ENCODE results near the gene MAP4. TPM values are rescaled to one million over a fixed set of nuclear protein-coding genes. Genes with fewer than 3 reads are reported as not detected.

The MAP4 gene
- total RNA-seq, 1 donor = 158 TPM

- Histone ChIP-seq H3K4me3 (ENCODE audit: insufficient read depth, low read length) (no peak overlapping the region), H3K27me3 (ENCODE audit: insufficient read depth, low read length) (no peaks in the 10 kb centered on the region), H3K79me2 (ENCODE audit: insufficient read depth, low read length) (peaks cover 24% of the 10 kb centered on the region), H4K20me1 (ENCODE audit: insufficient read depth, low read length) (peaks cover 21% of the 10 kb centered on the region), H3K27ac (ENCODE audit: low read depth, low read length) (peak overlapping the region; percentile 35), H2AFZ (ENCODE audit: low read length) (no peak overlapping the region), H3K4me1 (ENCODE audit: insufficient read depth, low read length) (peaks cover 21% of the 10 kb centered on the region), H3K4me2 (ENCODE audit: insufficient read depth, low read length) (no peak overlapping the region), H3K9me3 (ENCODE audit: low read depth, low read length) (no peaks in the 10 kb centered on the region), H3K36me3 (ENCODE audit: insufficient read depth, low read length) (peaks cover 46% of the 10 kb centered on the region)
- no peak for DNase-seq (ENCODE audit: insufficient read length, low spot score, missing footprints)
- no peak for TF ChIP-seq CTCF (IDR thresholded peaks at IDR 0.05; ENCODE audit: extremely low read depth, low read depth, low read length)
Observed at GRCh38 chr3:47912006-47912504, 104.2 kb downstream of the MAP4 start.

- peaks cover 35% of the 10 kb centered on the region for H3K36me3 ChIP-seq (ENCODE audit: insufficient read depth, low read length)
- no peak overlapping the region for H3K4me3 ChIP-seq (ENCODE audit: insufficient read depth, low read length)
- H4K20me1 ChIP-seq (ENCODE audit: insufficient read depth, low read length) = peaks cover 21% of the 10 kb centered on the region
- peaks cover 26% of the 10 kb centered on the region for H3K79me2 ChIP-seq (ENCODE audit: insufficient read depth, low read length)
- H3K4me1 ChIP-seq (ENCODE audit: insufficient read depth, low read length) = peaks cover 21% of the 10 kb centered on the region
- H3K27me3 ChIP-seq (ENCODE audit: insufficient read depth, low read length) = no peaks in the 10 kb centered on the region
- no peaks in the 10 kb centered on the region for H3K9me3 ChIP-seq (ENCODE audit: low read depth, low read length)
- no peak for TF ChIP-seq CTCF (IDR thresholded peaks at IDR 0.05; ENCODE audit: extremely low read depth, low read depth, low read length)
- no peak overlapping the region for H2AFZ ChIP-seq (ENCODE audit: low read length)
- no peak for DNase-seq (ENCODE audit: insufficient read length, low spot score, missing footprints)
- peak overlapping the region; percentile 40 for H3K27ac ChIP-seq (ENCODE audit: low read depth, low read length)
- H3K4me2 ChIP-seq (ENCODE audit: insufficient read depth, low read length) = peak overlapping the region; percentile 42
Observed at GRCh38 chr3:47910777-47911440, 105.3 kb downstream of the MAP4 start.

- DNase-seq (ENCODE audit: insufficient read length, low spot score, missing footprints) = no peak
- Histone ChIP-seq H3K36me3 (ENCODE audit: insufficient read depth, low read length) (peaks cover 28% of the 10 kb centered on the region), H3K4me2 (ENCODE audit: insufficient read depth, low read length) (peak overlapping the region; percentile 42), H3K9me3 (ENCODE audit: low read depth, low read length) (no peaks in the 10 kb centered on the region), H3K4me1 (ENCODE audit: insufficient read depth, low read length) (peaks cover 21% of the 10 kb centered on the region), H4K20me1 (ENCODE audit: insufficient read depth, low read length) (peaks cover 21% of the 10 kb centered on the region), H3K27ac (ENCODE audit: low read depth, low read length) (peak overlapping the region; percentile 14), H2AFZ (ENCODE audit: low read length) (no peak overlapping the region), H3K4me3 (ENCODE audit: insufficient read depth, low read length) (no peak overlapping the region), H3K27me3 (ENCODE audit: insufficient read depth, low read length) (no peaks in the 10 kb centered on the region), H3K79me2 (ENCODE audit: insufficient read depth, low read length) (peaks cover 26% of the 10 kb centered on the region)
- no peak for TF ChIP-seq CTCF (IDR thresholded peaks at IDR 0.05; ENCODE audit: extremely low read depth, low read depth, low read length)
Observed at GRCh38 chr3:47910233-47910632, 106.0 kb downstream of the MAP4 start.

GRCh38 chr3:47909607-47910006 is 106.6 kb downstream of the MAP4 start:
- peaks cover 24% of the 10 kb centered on the region for H3K36me3 ChIP-seq (ENCODE audit: insufficient read depth, low read length)
- no peak for TF ChIP-seq CTCF (IDR thresholded peaks at IDR 0.05; ENCODE audit: extremely low read depth, low read depth, low read length)
- peaks cover 21% of the 10 kb centered on the region for H3K4me1 ChIP-seq (ENCODE audit: insufficient read depth, low read length)
- H3K9me3 ChIP-seq (ENCODE audit: low read depth, low read length) = no peaks in the 10 kb centered on the region
- peaks cover 27% of the 10 kb centered on the region for H3K79me2 ChIP-seq (ENCODE audit: insufficient read depth, low read length)
- H3K4me2 ChIP-seq (ENCODE audit: insufficient read depth, low read length) = no peak overlapping the region
- no peak overlapping the region for H3K4me3 ChIP-seq (ENCODE audit: insufficient read depth, low read length)
- no peak overlapping the region for H2AFZ ChIP-seq (ENCODE audit: low read length)
- H3K27ac ChIP-seq (ENCODE audit: low read depth, low read length) = no peak overlapping the region
- no peak for DNase-seq (ENCODE audit: insufficient read length, low spot score, missing footprints)
- H3K27me3 ChIP-seq (ENCODE audit: insufficient read depth, low read length) = no peaks in the 10 kb centered on the region
- H4K20me1 ChIP-seq (ENCODE audit: insufficient read depth, low read length) = peaks cover 21% of the 10 kb centered on the region
